CD4-positive, CD25-positive, alpha-beta regulatory T cell (primary cell): ENCODE measurements around the gene FOXD1. TPM values are rescaled to one million over a fixed set of nuclear protein-coding genes. Genes with fewer than 3 reads are reported as not detected.
"Not testable (repeated sequence)": the region's sequence is repeated elsewhere in the genome, so short reads cannot be mapped to it uniquely, and the experiment has no call there.

Experiments
- ATAC-seq, 2 donors: fragments of 150-1000 bp; cut with Tn5 transposase; one replicate each; pipeline ENCODE4 v1.10.0; 2021; ENCODE audit warnings: low read depth in 2 of 2, moderate number of reproducible peaks in 2 of 2, moderate library complexity in 1 of 2
- DNase-seq, 3 donors: peaks; one replicate each; pipeline versions ENCODE4 v3.0.0 to v3.0.0-alpha.2; 2012 to 2022; ENCODE audit warnings: mixed read lengths in 1 of 3
- H3K27ac ChIP-seq: one replicate; pipeline ENCODE4 v1.7.0; 2013; ENCODE audit warnings: mild to moderate bottlenecking, low read length; ENCODE audit not compliant: insufficient read depth, poor library complexity, severe bottlenecking
- H3K27me3 ChIP-seq: one replicate; pipeline ENCODE4 v1.7.0; 2013; ENCODE audit warnings: low read length; ENCODE audit not compliant: control insufficient read depth, insufficient read depth
- H3K36me3 ChIP-seq: one replicate; pipeline ENCODE4 v1.7.0; 2013; ENCODE audit warnings: mild to moderate bottlenecking, low read length, moderate library complexity; ENCODE audit not compliant: control insufficient read depth, insufficient read depth
- H3K4me1 ChIP-seq: 2 replicates; pipeline ENCODE4 v1.7.0; 2013; ENCODE audit warnings: mild to moderate bottlenecking, low read length; ENCODE audit not compliant: insufficient read depth, control insufficient read depth, poor library complexity, severe bottlenecking
- H3K4me3 ChIP-seq: one replicate; pipeline ENCODE4 v1.7.0; 2013; ENCODE audit warnings: low read depth, mild to moderate bottlenecking, low read length, moderate library complexity
- H3K9me3 ChIP-seq, 2 experiments: 1 replicate in 1 of 2; 2 replicates in 1 of 2; pipeline ENCODE4 v1.7.0; 2013; ENCODE audit warnings: low read length in 2 of 2, mild to moderate bottlenecking in 1 of 2, moderate library complexity in 1 of 2; ENCODE audit not compliant: control insufficient read depth in 2 of 2
- H3K27ac Mint-ChIP-seq, 3 donors: one replicate each; pipeline ENCODE4 v1.8.0; 2020 to 2022; ENCODE audit warnings: mild to moderate bottlenecking in 3 of 3, mixed read lengths in 3 of 3, moderate library complexity in 2 of 3
- H3K27me3 Mint-ChIP-seq: one replicate; pipeline ENCODE4 v1.8.0; 2022; ENCODE audit warnings: mild to moderate bottlenecking, mixed read lengths
- H3K36me3 Mint-ChIP-seq: one replicate; pipeline ENCODE4 v1.8.0; 2020; ENCODE audit warnings: mixed read lengths
- H3K4me1 Mint-ChIP-seq, 4 donors: one replicate each; pipeline ENCODE4 v1.8.0; 2020 to 2022; ENCODE audit warnings: mixed read lengths in 4 of 4, mild to moderate bottlenecking in 1 of 4
- H3K4me3 Mint-ChIP-seq, 4 donors: one replicate each; pipeline ENCODE4 v1.8.0; 2020 to 2022; ENCODE audit warnings: mild to moderate bottlenecking in 4 of 4, mixed read lengths in 4 of 4, moderate library complexity in 3 of 4
- H3K9me3 Mint-ChIP-seq, 7 donors: one replicate each; pipeline ENCODE4 v1.8.0; 2020 to 2022; ENCODE audit warnings: mixed read lengths in 7 of 7, mild to moderate bottlenecking in 3 of 7, moderate library complexity in 2 of 7
- polyA plus RNA-seq, 4 donors: library from polyadenylated mRNA; unstranded; fragments of 300-500 nt; fragmentation: Illumina TruSeq; gene quantifications; one replicate each; pipeline ENCODE4 v1.2.3, GENCODE V29; 2021
- total RNA-seq: library from RNA; stranded (reverse); gene quantifications from one replicate; pipeline ENCODE4 v1.2.3, GENCODE V29; 2022

The FOXD1 gene
- total and polyA plus RNA-seq, 5 donors from 2014 or later: 0.07 TPM; not detected in 4

- ATAC-seq (no peak), DNase-seq (no peak)
- Histone ChIP-seq H3K36me3 (no peaks in the 10 kb centered on the region), H3K27me3 (peaks cover 27% of the 10 kb centered on the region), H3K27ac (no peak overlapping the region), H3K9me3 (no peaks in the 10 kb centered on the region), H3K4me1 (no peaks in the 10 kb centered on the region), H3K4me3 (no peak overlapping the region)
- Mint-ChIP-seq H3K4me1 (no peaks in the 10 kb centered on the region), H3K27ac (no peak overlapping the region), H3K4me3 (no peak overlapping the region), H3K9me3 (peaks cover 0 to 4% (median 0%) of the 10 kb centered on the region in 7 donors), H3K36me3 (no peaks in the 10 kb centered on the region), H3K27me3 (peaks cover 47% of the 10 kb centered on the region)
Measured at GRCh38 chr5:73490088-73490487, 41.5 kb upstream of the FOXD1 start.

GRCh38 chr5:73488806-73489205 is 40.2 kb upstream of the FOXD1 start:
- Mint-ChIP-seq H3K36me3 (no peaks in the 10 kb centered on the region), H3K4me1 (no peaks in the 10 kb centered on the region), H3K27ac (no peak overlapping the region), H3K9me3 (peaks cover 0 to 4% (median 0%) of the 10 kb centered on the region in 7 donors), H3K27me3 (peaks cover 47% of the 10 kb centered on the region), H3K4me3 (no peak overlapping the region)
- H3K27ac ChIP-seq: no peak overlapping the region
- H3K36me3 ChIP-seq: no peaks in the 10 kb centered on the region
- H3K4me3 ChIP-seq: no peak overlapping the region
- no peaks in the 10 kb centered on the region for H3K4me1 ChIP-seq
- no peaks in the 10 kb centered on the region for H3K9me3 ChIP-seq
- ATAC-seq (no peak), DNase-seq (no peak)
- H3K27me3 ChIP-seq: peaks cover 24% of the 10 kb centered on the region

GRCh38 chr5:73487815-73488214 is 39.2 kb upstream of the FOXD1 start:
- Mint-ChIP-seq H3K36me3 (no peaks in the 10 kb centered on the region), H3K27ac (no peak overlapping the region), H3K4me3 (no peak overlapping the region), H3K27me3 (peaks cover 45% of the 10 kb centered on the region), H3K4me1 (no peaks in the 10 kb centered on the region), H3K9me3 (peaks cover 0 to 3% (median 0%) of the 10 kb centered on the region in 7 donors)
- no peak for ATAC-seq
- no peak for DNase-seq
- H3K27me3 ChIP-seq: peaks cover 21% of the 10 kb centered on the region
- no peak overlapping the region for H3K27ac ChIP-seq
- no peaks in the 10 kb centered on the region for H3K36me3 ChIP-seq
- H3K4me1 ChIP-seq: no peaks in the 10 kb centered on the region
- no peak overlapping the region for H3K4me3 ChIP-seq
- H3K9me3 ChIP-seq: no peaks in the 10 kb centered on the region

- H3K4me3 ChIP-seq, H3K36me3 ChIP-seq, H3K4me3 Mint-ChIP-seq, H3K27ac Mint-ChIP-seq, DNase-seq, H3K4me1 ChIP-seq, H3K36me3 Mint-ChIP-seq, H3K9me3 Mint-ChIP-seq, H3K4me1 Mint-ChIP-seq, H3K9me3 ChIP-seq, ATAC-seq, H3K27ac ChIP-seq: not testable (repeated sequence)
- H3K27me3 Mint-ChIP-seq: peaks cover 40% of the 10 kb centered on the region
- H3K27me3 ChIP-seq: peaks cover 21% of the 10 kb centered on the region
Measured at GRCh38 chr5:73487257-73487656, 38.7 kb upstream of the FOXD1 start.

- Histone ChIP-seq H3K4me3 (no peak overlapping the region), H3K36me3 (no peaks in the 10 kb centered on the region), H3K4me1 (no peaks in the 10 kb centered on the region), H3K27me3 (peaks cover 17% of the 10 kb centered on the region), H3K9me3 (no peaks in the 10 kb centered on the region), H3K27ac (no peak overlapping the region)
- ATAC-seq (no peak), DNase-seq (no peak)
- Mint-ChIP-seq H3K4me3 (no peak overlapping the region), H3K27ac (no peak overlapping the region), H3K27me3 (peaks cover 35% of the 10 kb centered on the region), H3K36me3 (no peaks in the 10 kb centered on the region), H3K4me1 (no peaks in the 10 kb centered on the region), H3K9me3 (peaks cover 0 to 3% (median 0%) of the 10 kb centered on the region in 7 donors)
Measured at GRCh38 chr5:73486119-73486899, 37.7 kb upstream of the FOXD1 start.

- DNase-seq (no peak), ATAC-seq (no peak)
- no peaks in the 10 kb centered on the region for H3K9me3 ChIP-seq
- H3K4me1 ChIP-seq: no peaks in the 10 kb centered on the region
- peaks cover 17% of the 10 kb centered on the region for H3K27me3 ChIP-seq
- no peak overlapping the region for H3K4me3 ChIP-seq
- H3K4me1 Mint-ChIP-seq: no peaks in the 10 kb centered on the region
- H3K36me3 ChIP-seq: no peaks in the 10 kb centered on the region
- no peak overlapping the region for H3K4me3 Mint-ChIP-seq
- H3K36me3 Mint-ChIP-seq: no peaks in the 10 kb centered on the region
- H3K27me3 Mint-ChIP-seq: peaks cover 39% of the 10 kb centered on the region
- no peak overlapping the region for H3K27ac ChIP-seq
- peaks cover 0 to 3% (median 0%) of the 10 kb centered on the region in 7 donors for H3K9me3 Mint-ChIP-seq
- no peak overlapping the region for H3K27ac Mint-ChIP-seq
Measured at GRCh38 chr5:73485715-73486114, 37.1 kb upstream of the FOXD1 start.

GRCh38 chr5:73484511-73484910 is 35.9 kb upstream of the FOXD1 start:
- no peak overlapping the region for H3K27ac Mint-ChIP-seq
- H3K27me3 Mint-ChIP-seq: peaks cover 42% of the 10 kb centered on the region
- Histone ChIP-seq H3K27me3 (peaks cover 15% of the 10 kb centered on the region), H3K36me3 (no peaks in the 10 kb centered on the region), H3K4me1 (no peaks in the 10 kb centered on the region), H3K9me3 (no peaks in the 10 kb centered on the region), H3K4me3 (no peak overlapping the region), H3K27ac (no peak overlapping the region)
- ATAC-seq (no peak), DNase-seq (no peak)
- no peaks in the 10 kb centered on the region for H3K36me3 Mint-ChIP-seq
- H3K4me3 Mint-ChIP-seq: no peak overlapping the region
- H3K4me1 Mint-ChIP-seq: no peaks in the 10 kb centered on the region
- peaks cover 0 to 3% (median 0%) of the 10 kb centered on the region in 7 donors for H3K9me3 Mint-ChIP-seq

- no peak for ATAC-seq
- H3K4me3 ChIP-seq: no peak overlapping the region
- no peaks in the 10 kb centered on the region for H3K36me3 Mint-ChIP-seq
Measured at GRCh38 chr5:73483676-73484075, 35.1 kb upstream of the FOXD1 start.

More at GRCh38 chr5:73483676-73484075, 35.1 kb upstream of the FOXD1 start:
- Mint-ChIP-seq H3K9me3 (peaks cover 0 to 3% (median 0%) of the 10 kb centered on the region in 7 donors), H3K27me3 (peaks cover 38% of the 10 kb centered on the region), H3K4me1 (no peaks in the 10 kb centered on the region), H3K4me3 (no peak overlapping the region), H3K27ac (no peak overlapping the region)
- peaks cover 12% of the 10 kb centered on the region for H3K27me3 ChIP-seq
- no peak overlapping the region for H3K27ac ChIP-seq
- H3K4me1 ChIP-seq: no peaks in the 10 kb centered on the region
- no peaks in the 10 kb centered on the region for H3K9me3 ChIP-seq
- no peak for DNase-seq
- no peaks in the 10 kb centered on the region for H3K36me3 ChIP-seq
